CD4-positive, alpha-beta T cell treated with Interleukin-1 beta for 1 hour (primary cell): ENCODE data around the gene TXNDC5.

Source experiments
- DNase-seq, 2 donors: peaks; one replicate each; pipeline ENCODE4 v3.0.0-alpha.2; 2020 to 2022

TXNDC5 gene

DNA sequence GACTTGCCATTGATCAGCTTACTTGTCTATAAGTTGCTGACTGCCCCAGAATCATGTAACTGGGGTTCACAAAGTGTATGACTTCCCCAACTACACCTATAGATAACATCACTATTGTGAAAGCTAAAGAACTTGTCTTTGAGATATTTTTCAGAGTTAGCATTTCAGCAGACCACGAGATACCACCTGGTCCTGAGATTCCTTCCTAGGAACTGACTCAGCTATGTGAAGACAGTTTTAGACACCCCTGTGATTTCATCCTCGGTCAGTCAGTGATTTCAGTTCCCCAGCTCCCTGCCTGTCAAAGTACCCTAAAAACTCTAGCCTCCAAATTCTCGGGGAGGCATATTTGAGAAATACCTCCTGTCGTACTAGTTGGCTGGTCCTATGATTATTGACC lies 62.4 kb downstream of the TXNDC5 start:
- DNase-seq, result no peak

- DNase-seq, result no peak
Observed at GRCh38 chr6:7846966-7847818, 63.4 kb downstream of the TXNDC5 start.

- no peak for DNase-seq
Observed at GRCh38 chr6:7841781-7842468, 68.7 kb downstream of the TXNDC5 start.

- no peak for DNase-seq
Observed at GRCh38 chr6:7836371-7837026, 74.1 kb downstream of the TXNDC5 start.

GRCh38 chr6:7833751-7834070 lies 76.9 kb downstream of the TXNDC5 start:
- DNase-seq, result no peak

- DNase-seq, result no peak
Observed at GRCh38 chr6:7832904-7833750, 77.5 kb downstream of the TXNDC5 start.
